K562 (cell line): Measurements from ENCODE around the gene AKT1S1. TPM values are rescaled to one million over a fixed set of nuclear protein-coding genes. Genes with fewer than 3 reads are reported as not detected.

Experiments used
- ARID1B ChIP-seq: fragments of 450-650 bp; IDR thresholded peaks from 2 replicates; pipeline ENCODE4 v1.6.1; 2016; ENCODE audit warnings: antibody characterized with exemption, mild to moderate bottlenecking, inconsistent platforms
- ATF4 ChIP-seq: fragments of 450-650 bp; formaldehyde crosslinking; IDR thresholded peaks from 2 replicates; pipeline ENCODE4 v1.4.0; 2022; ENCODE audit warnings: mild to moderate bottlenecking, moderate library complexity
- BRD4 ChIP-seq: fragments of 200-600 bp; sonication (generic); IDR thresholded peaks from 2 replicates; pipeline ENCODE4 v1.6.1; 2017; ENCODE audit warnings: inconsistent platforms
- ESRRA ChIP-seq: fragments of 450-650 bp; IDR thresholded peaks from 2 replicates; pipeline ENCODE4 v1.6.1; 2014; ENCODE audit warnings: low read depth, mild to moderate bottlenecking, moderate library complexity, borderline replicate concordance
- HBP1 ChIP-seq: fragments of 450-650 bp; formaldehyde crosslinking; IDR thresholded peaks from 2 replicates; pipeline ENCODE4 v1.4.0; 2022; ENCODE audit warnings: missing genetic modification characterization
- JUN ChIP-seq, 2 experiments: sonication (generic) in 1 of 2; formaldehyde crosslinking in 1 of 2; IDR thresholded peaks; 2 replicates each; pipeline versions ENCODE4 v1.6.1 to v1.8.0; 2012 to 2022; ENCODE audit warnings: borderline replicate concordance in 2 of 2, mild to moderate bottlenecking in 2 of 2, improper control_type of control experiment in 1 of 2, low read depth in 1 of 2, low read length in 1 of 2, missing genetic modification reagents in 1 of 2
- JUND ChIP-seq, 2 experiments: IDR thresholded peaks; 2 replicates in 1 of 2; 3 replicates in 1 of 2; pipeline ENCODE4 v1.6.1; 2011; ENCODE audit warnings: borderline replicate concordance in 2 of 2, low read depth in 2 of 2, low read length in 2 of 2, improper control_type of control experiment in 1 of 2, missing biosample characterization in 1 of 2, missing genetic modification characterization in 1 of 2, missing genetic modification reagents in 1 of 2
- MEIS2 ChIP-seq: fragments of 450-650 bp; IDR thresholded peaks from 2 replicates; pipeline ENCODE4 v1.6.1; 2014; ENCODE audit warnings: mild to moderate bottlenecking; ENCODE audit not compliant: partially characterized antibody
- NR2F6 ChIP-seq: fragments of 450-650 bp; formaldehyde crosslinking; IDR thresholded peaks from 2 replicates; pipeline ENCODE4 v1.4.0; 2020; ENCODE audit warnings: mild to moderate bottlenecking
- PHF21A ChIP-seq: fragments of 450-650 bp; IDR thresholded peaks from 2 replicates; pipeline ENCODE4 v1.6.1; 2017; ENCODE audit warnings: low read depth, borderline replicate concordance
- PHTF2 ChIP-seq: fragments of 250-450 bp; sonication (Bioruptor Pico); IDR thresholded peaks from 2 replicates; pipeline ENCODE4 v1.5.0; 2021; ENCODE audit warnings: mild to moderate bottlenecking
- RAD21 ChIP-seq, 2 experiments: fragments of 250-450 bp in 1 of 2; fragments of 450-650 bp in 1 of 2; sonication (Bioruptor Pico) in 1 of 2; formaldehyde crosslinking in 1 of 2; IDR thresholded peaks in 1 of 2; conservative IDR thresholded peaks in 1 of 2; 2 replicates each; pipeline versions ENCODE4 v1.4.0 to v1.8.0; 2020 to 2022; ENCODE audit warnings: mild to moderate bottlenecking in 2 of 2, moderate library complexity in 1 of 2
- RCOR1 ChIP-seq, 2 experiments: IDR thresholded peaks; 2 replicates each; pipeline ENCODE4 v1.6.1; 2012; ENCODE audit warnings: low read depth in 2 of 2, low read length in 2 of 2, borderline replicate concordance in 1 of 2, improper control_type of control experiment in 1 of 2
- ZBTB17 ChIP-seq: fragments of 450-650 bp; formaldehyde crosslinking; IDR thresholded peaks from 2 replicates; pipeline ENCODE4 v1.4.0; 2020; ENCODE audit warnings: mild to moderate bottlenecking
- ZBTB33 ChIP-seq: sonication (generic); formaldehyde crosslinking; IDR thresholded peaks from 2 replicates; pipeline ENCODE4 v1.8.1; 2023; ENCODE audit warnings: mild to moderate bottlenecking, missing genetic modification reagents
- ZNF133 ChIP-seq: fragments of 250-450 bp; sonication (Bioruptor Pico); IDR thresholded peaks from 2 replicates; pipeline ENCODE4 v1.4.0; 2020; ENCODE audit warnings: mild to moderate bottlenecking
- ZNF197 ChIP-seq: fragments of 200-800 bp; sonication (Bioruptor generic); IDR thresholded peaks from 2 replicates; pipeline ENCODE4 v1.6.1; 2016; ENCODE audit warnings: low read depth, missing genetic modification characterization, missing compliant biosample characterization
- ZNF212 ChIP-seq: fragments of 450-650 bp; formaldehyde crosslinking; IDR thresholded peaks from 2 replicates; pipeline ENCODE4 v1.4.0; 2020; ENCODE audit warnings: mild to moderate bottlenecking
- ZNF232 ChIP-seq: sonication (generic); formaldehyde crosslinking; IDR thresholded peaks from 2 replicates; pipeline ENCODE4 v1.8.0; 2022; ENCODE audit warnings: mild to moderate bottlenecking, missing genetic modification reagents
- ZSCAN29 ChIP-seq: fragments of 450-650 bp; IDR thresholded peaks from 2 replicates; pipeline ENCODE4 v1.6.1; 2017
- polyA plus RNA-seq, 8 experiments: library from polyadenylated mRNA; depleted of rRNA in 4 of 8; stranded (reverse) in 5 of 8; unstranded in 3 of 8; fragments of >200 nt; fragmentation: Nextera tagmentation in 2 of 8; fragmentation: Illumina TruSeq in 1 of 8; extraction: Ambion mirVana in 2 of 8; extraction: Trizol in 1 of 8; gene quantifications; 2 replicates each; pipeline versions ENCODE4 v1.2.1 to v1.2.3, GENCODE V29; 2011 to 2014; ENCODE audit warnings: inconsistent platforms in 1 of 8, missing spikeins in 1 of 8
- total RNA-seq, 7 experiments: library from RNA; depleted of rRNA in 6 of 7; stranded (reverse); fragments of >200 nt in 6 of 7; fragmentation: Illumina TruSeq in 2 of 7; extraction: Trizol in 2 of 7; gene quantifications; 2 replicates each; pipeline versions ENCODE4 v1.2.1 to v1.2.3, GENCODE V29; 2011 to 2021; ENCODE audit warnings: low replicate concordance in 1 of 7
- TF ChIP-seq, protein P1 (sequence below): sonication (generic); formaldehyde crosslinking; IDR thresholded peaks from 2 replicates; pipeline ENCODE4 v1.8.0; 2022; ENCODE audit warnings: mild to moderate bottlenecking, missing genetic modification reagents

AKT1S1 gene
- total and polyA plus RNA-seq, 9 of the 15 experiments (the other 6 are each of a cell fraction or from before 2014, with no cell fraction given), result 1.2 to 50.3 (median 17.1) TPM

DNA sequence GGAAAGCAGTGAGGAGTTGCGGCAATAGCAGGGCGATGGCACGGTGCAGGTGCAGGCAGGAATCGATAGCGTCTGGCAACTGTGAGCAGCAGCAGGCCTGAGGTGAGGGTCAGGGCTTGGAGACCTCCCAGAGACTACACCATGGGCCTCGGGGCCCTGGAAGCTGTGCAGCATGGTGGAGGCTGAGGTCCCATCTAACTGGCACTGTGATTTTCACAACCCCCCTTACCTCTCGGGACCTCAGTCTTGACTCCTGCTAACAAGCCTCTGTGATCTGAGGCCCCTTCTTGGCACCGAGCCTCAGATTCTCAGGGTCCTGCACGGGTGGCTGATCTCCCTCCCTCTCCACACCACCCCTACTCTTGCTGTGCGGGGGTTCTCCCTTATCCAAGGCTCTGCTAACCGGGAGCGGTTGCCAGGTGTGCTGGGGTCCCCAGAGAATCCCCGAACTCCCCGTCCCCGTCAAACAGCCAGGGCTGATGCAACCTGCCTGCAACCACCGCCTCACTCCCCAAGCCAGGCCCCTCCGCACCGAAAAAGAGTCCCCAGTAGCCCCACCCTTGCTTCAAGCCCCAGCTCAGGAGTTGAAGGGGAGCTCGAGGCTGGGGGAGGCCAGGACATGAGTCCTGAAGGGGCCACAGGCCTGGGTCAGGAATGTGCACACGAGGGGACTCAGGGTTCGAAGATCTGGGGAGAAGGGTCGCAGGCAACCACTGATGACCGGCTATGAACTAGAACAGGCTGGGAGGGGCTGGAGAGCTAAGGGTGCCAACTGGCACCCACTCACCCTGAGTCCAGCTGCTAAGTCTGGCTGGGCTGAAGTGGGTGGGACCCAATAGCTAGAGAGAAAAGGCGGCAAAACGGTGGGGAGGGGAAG, 47.1 kb upstream of the AKT1S1 start (continued):
- TF ChIP-seq ATF4, result peak; percentile 100
- TF ChIP-seq ZBTB33 (CRISPR knock-in tag), result no peak
- TF ChIP-seq JUND (IDR thresholded peaks at IDR 0.05; ENCODE audit: borderline replicate concordance, low read depth, low read length), result peak; percentile 84
- TF ChIP-seq JUND (tag; IDR thresholded peaks at IDR 0.05; ENCODE audit: borderline replicate concordance, low read depth, low read length), result peak; percentile 19; the same call in 1 of the 3 replicates
- peak; percentile 47; the same call in 1 of the 2 replicates for TF ChIP-seq JUN (IDR thresholded peaks at IDR 0.05; ENCODE audit: borderline replicate concordance, low read depth, low read length)
- TF ChIP-seq JUN (CRISPR knock-in tag; IDR thresholded peaks at IDR 0.05; ENCODE audit: borderline replicate concordance), result no peak
- TF ChIP-seq ZSCAN29, result no peak
- TF ChIP-seq BRD4, result peak; percentile 58; the same call in 1 of the 2 replicates
- TF ChIP-seq ZBTB17 (CRISPR knock-in tag), result peak; percentile 82
- TF ChIP-seq MEIS2, result no peak
- TF ChIP-seq HBP1 (CRISPR knock-in tag), result no peak; the same call in 1 of the 2 replicates
- TF ChIP-seq ZNF212 (CRISPR knock-in tag), result no peak
- TF ChIP-seq ZNF232 (CRISPR knock-in tag), result no peak
- peak in 1 of 2 experiments; percentile 54; a peak in 1 of 4 replicates for TF ChIP-seq RCOR1 (IDR thresholded peaks at IDR 0.05; ENCODE audit: borderline replicate concordance in 1 of 2, low read depth in 2 of 2, low read length in 2 of 2)
- no peak for TF ChIP-seq PHTF2 (CRISPR knock-in tag)
- TF ChIP-seq ZNF197, result peak; percentile 69
- peak; percentile 60; the same call in 1 of the 2 replicates for TF ChIP-seq ARID1B
- TF ChIP-seq ZNF133 (CRISPR knock-in tag), result 0 out of 2 replicates have a peak, but pooled peaks have one; percentile 4
- peak; percentile 15 to 35; a peak in 1 of 4 replicates for TF ChIP-seq RAD21 (CRISPR knock-in tag; conservative IDR thresholded peaks at IDR 0.05 in 1 of 2, IDR thresholded peaks at IDR 0.05 in 1 of 2)
- 0 out of 2 replicates have a peak, but pooled peaks have one; percentile 21 for TF ChIP-seq ESRRA
- TF ChIP-seq PHF21A, result no peak
- TF ChIP-seq NR2F6 (CRISPR knock-in tag), result no peak
- TF ChIP-seq, protein P1, sequence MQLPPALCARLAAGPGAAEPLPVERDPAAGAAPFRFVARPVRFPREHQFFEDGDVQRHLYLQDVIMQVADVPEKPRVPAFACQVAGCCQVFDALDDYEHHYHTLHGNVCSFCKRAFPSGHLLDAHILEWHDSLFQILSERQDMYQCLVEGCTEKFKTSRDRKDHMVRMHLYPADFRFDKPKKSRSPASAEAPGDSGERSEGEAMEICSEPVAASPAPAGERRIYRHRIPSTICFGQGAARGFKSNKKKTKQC (CRISPR knock-in tag), result no peak
